Renal cortical epithelial cell (primary cell): ENCODE results near the gene DPF3. TPM values are rescaled to one million over a fixed set of nuclear protein-coding genes. Genes with fewer than 3 reads are reported as not detected.

ENCODE experiments used
- DNase-seq: peaks from one replicate; pipeline ENCODE4 v3.0.0-alpha.2; 2011; ENCODE audit warnings: low read depth
- total RNA-seq: library from RNA; depleted of rRNA; stranded (reverse); fragments of >200 nt; gene quantifications from 2 replicates; pipeline ENCODE4 v1.2.3, GENCODE V29; 2014

Gene DPF3
- total RNA-seq, 1 donor from 2014 or later = 3.0 TPM

GRCh38 chr14:72839753-72840607 is 53.9 kb downstream of the DPF3 start:
- DNase-seq = no peak

- no peak for DNase-seq
Observed at GRCh38 chr14:72839351-72839750, 54.5 kb downstream of the DPF3 start.

GRCh38 chr14:72836085-72836484 is 57.8 kb downstream of the DPF3 start:
- DNase-seq = no peak

- no peak for DNase-seq
Observed at GRCh38 chr14:72833174-72833573, 60.7 kb downstream of the DPF3 start.

GRCh38 chr14:72830786-72831594 is 62.9 kb downstream of the DPF3 start:
- no peak for DNase-seq

GRCh38 chr14:72830356-72830755 is 63.5 kb downstream of the DPF3 start:
- no peak for DNase-seq

GRCh38 chr14:72828604-72829003 is 65.3 kb downstream of the DPF3 start:
- DNase-seq = peak; percentile 11

- no peak for DNase-seq
Observed at GRCh38 chr14:72826039-72826438, 67.9 kb downstream of the DPF3 start.

GRCh38 chr14:72825486-72825885 is 68.4 kb downstream of the DPF3 start:
- no peak for DNase-seq

GRCh38 chr14:72824051-72824450 is 69.8 kb downstream of the DPF3 start:
- DNase-seq = no peak

- no peak for DNase-seq
Observed at GRCh38 chr14:72822946-72823611, 70.8 kb downstream of the DPF3 start.

- no peak for DNase-seq
Observed at GRCh38 chr14:72818998-72819397, 74.9 kb downstream of the DPF3 start.

- DNase-seq = no peak
Observed at GRCh38 chr14:72816287-72816686, 77.6 kb downstream of the DPF3 start.

GRCh38 chr14:72815430-72815829 is 78.5 kb downstream of the DPF3 start:
- no peak for DNase-seq

- DNase-seq = peak; percentile 74
Observed at GRCh38 chr14:72812292-72812851, 81.5 kb downstream of the DPF3 start.

GRCh38 chr14:72810201-72810600 is 83.7 kb downstream of the DPF3 start:
- DNase-seq = no peak

GRCh38 chr14:72809063-72809462 is 84.8 kb downstream of the DPF3 start:
- no peak for DNase-seq

- no peak for DNase-seq
Observed at GRCh38 chr14:72808564-72808963, 85.3 kb downstream of the DPF3 start.

- DNase-seq = no peak
Observed at GRCh38 chr14:72802588-72802946, 91.3 kb downstream of the DPF3 start.

- peak; percentile 58 for DNase-seq
Observed at GRCh38 chr14:72801836-72802587, 91.9 kb downstream of the DPF3 start.

GRCh38 chr14:72801381-72801812 is 92.5 kb downstream of the DPF3 start:
- DNase-seq = peak; percentile 98
